ENCODE data around the gene ADAM23. TPM values are rescaled to one million over a fixed set of nuclear protein-coding genes. Genes with fewer than 3 reads are reported as not detected.
"Not testable (repeated sequence)": the region's sequence is repeated elsewhere in the genome, so short reads cannot be mapped to it uniquely, and the experiment has no call there.

Gene ADAM23, protein sequence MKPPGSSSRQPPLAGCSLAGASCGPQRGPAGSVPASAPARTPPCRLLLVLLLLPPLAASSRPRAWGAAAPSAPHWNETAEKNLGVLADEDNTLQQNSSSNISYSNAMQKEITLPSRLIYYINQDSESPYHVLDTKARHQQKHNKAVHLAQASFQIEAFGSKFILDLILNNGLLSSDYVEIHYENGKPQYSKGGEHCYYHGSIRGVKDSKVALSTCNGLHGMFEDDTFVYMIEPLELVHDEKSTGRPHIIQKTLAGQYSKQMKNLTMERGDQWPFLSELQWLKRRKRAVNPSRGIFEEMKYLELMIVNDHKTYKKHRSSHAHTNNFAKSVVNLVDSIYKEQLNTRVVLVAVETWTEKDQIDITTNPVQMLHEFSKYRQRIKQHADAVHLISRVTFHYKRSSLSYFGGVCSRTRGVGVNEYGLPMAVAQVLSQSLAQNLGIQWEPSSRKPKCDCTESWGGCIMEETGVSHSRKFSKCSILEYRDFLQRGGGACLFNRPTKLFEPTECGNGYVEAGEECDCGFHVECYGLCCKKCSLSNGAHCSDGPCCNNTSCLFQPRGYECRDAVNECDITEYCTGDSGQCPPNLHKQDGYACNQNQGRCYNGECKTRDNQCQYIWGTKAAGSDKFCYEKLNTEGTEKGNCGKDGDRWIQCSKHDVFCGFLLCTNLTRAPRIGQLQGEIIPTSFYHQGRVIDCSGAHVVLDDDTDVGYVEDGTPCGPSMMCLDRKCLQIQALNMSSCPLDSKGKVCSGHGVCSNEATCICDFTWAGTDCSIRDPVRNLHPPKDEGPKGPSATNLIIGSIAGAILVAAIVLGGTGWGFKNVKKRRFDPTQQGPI
- total RNA-seq (4.1 TPM), polyA plus RNA-seq (ENCODE audit: insufficient read depth in 1 of 8, insufficient read length in 8 of 8, low replicate concordance in 1 of 8) (10 to 100 TPM in 6 of 8 donors, 1 to 10 TPM in 2; 8.0 to 16.8 (median 11.6) TPM)
- long read RNA-seq, donor 1, full-length matches to known transcripts: 3 of 3 reads
- long read RNA-seq, donor 1, partial matches to known transcripts: 0 of 3 reads
- long read RNA-seq, donor 1, other reads (novel, unspliced or antisense): 0 of 3 reads
- long read RNA-seq, donor 2, full-length matches to known transcripts: 1 of 1 reads
- long read RNA-seq, donor 2, partial matches to known transcripts: 0 of 1 reads
- long read RNA-seq, donor 2, other reads (novel, unspliced or antisense): 0 of 1 reads
- long read RNA-seq, donor 3, partial matches to known transcripts: 0 of 1 reads
- long read RNA-seq, donor 3, other reads (novel, unspliced or antisense): 0 of 1 reads
- long read RNA-seq, donor 4: 0 reads
- long read RNA-seq, donor 5, full-length matches to known transcripts: 2 of 2 reads
- long read RNA-seq, donor 5, partial matches to known transcripts: 0 of 2 reads
- long read RNA-seq, donor 5, other reads (novel, unspliced or antisense): 0 of 2 reads
- long read RNA-seq, donor 6, full-length matches to known transcripts: 2 of 2 reads
- long read RNA-seq, donor 6, partial matches to known transcripts: 0 of 2 reads
- long read RNA-seq, donor 6, other reads (novel, unspliced or antisense): 0 of 2 reads
- long read RNA-seq, donor 7: 0 reads
- long read RNA-seq, donor 8, full-length matches to known transcripts: 1 of 1 reads
- long read RNA-seq, donor 8, partial matches to known transcripts: 0 of 1 reads
- long read RNA-seq, donor 8, other reads (novel, unspliced or antisense): 0 of 1 reads
- long read RNA-seq, donor 9: 0 reads
- long read RNA-seq, donor 10, full-length matches to known transcripts: 1 of 1 reads
- long read RNA-seq, donor 10, partial matches to known transcripts: 0 of 1 reads
- long read RNA-seq, donor 10, other reads (novel, unspliced or antisense): 0 of 1 reads
- long read RNA-seq, donor 11: 0 reads

DNA sequence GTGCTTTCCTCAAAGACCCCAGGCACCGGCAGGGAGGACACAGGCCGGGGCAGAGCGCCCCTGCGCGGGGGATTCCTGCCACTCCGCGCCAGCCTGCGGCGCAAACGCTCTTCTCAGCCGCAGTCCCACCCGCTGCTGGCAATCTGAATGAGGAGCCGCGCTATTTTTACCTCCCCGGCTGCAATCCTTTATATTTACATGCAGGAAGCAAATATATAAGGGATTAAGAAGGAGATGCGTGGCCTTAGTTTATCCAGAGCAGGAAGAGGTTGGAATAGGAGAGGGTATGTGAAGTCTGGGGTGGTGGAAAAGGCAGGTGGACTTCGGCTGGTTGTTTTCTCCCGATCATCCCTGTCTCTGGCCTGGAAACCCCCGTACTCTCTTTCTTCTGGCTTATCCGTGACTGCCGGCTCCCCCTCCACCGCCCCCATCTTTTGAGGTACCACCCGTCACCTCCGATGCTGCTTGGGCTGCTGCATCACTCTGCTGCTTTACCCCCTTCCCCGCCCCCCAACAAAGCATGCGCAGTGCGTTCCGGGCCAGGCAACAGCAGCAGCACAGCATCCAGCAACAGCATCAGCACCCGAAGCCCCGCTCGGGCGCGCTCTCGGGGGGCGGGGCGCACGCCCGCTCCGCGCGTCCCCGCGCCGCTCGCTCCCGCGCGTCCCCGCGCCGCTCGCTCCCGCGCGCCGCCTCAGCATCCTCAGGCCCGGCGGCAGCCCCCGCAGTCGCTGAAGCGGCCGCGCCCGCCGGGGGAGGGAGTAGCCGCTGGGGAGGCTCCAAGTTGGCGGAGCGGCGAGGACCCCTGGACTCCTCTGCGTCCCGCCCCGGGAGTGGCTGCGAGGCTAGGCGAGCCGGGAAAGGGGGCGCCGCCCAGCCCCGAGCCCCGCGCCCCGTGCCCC, at the start of gene ADAM23:
TSS of gene ADAM23 (plus strand) at position 700 of the 902 bp plus-strand sequence. CDS start 335 bp downstream, outside the sequence.
- no peaks in the 10 kb centered on the region for H3K36me3 ChIP-seq (ENCODE audit: control insufficient read depth, insufficient read depth, low read length)
- H3K27me3 ChIP-seq (ENCODE audit: control insufficient read depth, insufficient read depth, low read length): peaks cover 25% of the 10 kb centered on the region
- peaks cover 12% of the 10 kb centered on the region for H3K4me1 ChIP-seq (ENCODE audit: control insufficient read depth, insufficient read depth, low read length)
- peak within 1 kb of the TSS; percentile 52 for H3K4me3 ChIP-seq (ENCODE audit: low read length)
- WGBS (ENCODE audit: insufficient coverage): 0% methylated on average over 67 of the region's 81 CpGs
- DNase-seq: peak; percentile 81
- H3K27ac ChIP-seq (ENCODE audit: low read length): no peak within 1 kb of the TSS
- no peaks in the 10 kb centered on the region for H3K9me3 ChIP-seq (replicated peaks; ENCODE audit: control insufficient read depth, low read depth, low read length)

DNA sequence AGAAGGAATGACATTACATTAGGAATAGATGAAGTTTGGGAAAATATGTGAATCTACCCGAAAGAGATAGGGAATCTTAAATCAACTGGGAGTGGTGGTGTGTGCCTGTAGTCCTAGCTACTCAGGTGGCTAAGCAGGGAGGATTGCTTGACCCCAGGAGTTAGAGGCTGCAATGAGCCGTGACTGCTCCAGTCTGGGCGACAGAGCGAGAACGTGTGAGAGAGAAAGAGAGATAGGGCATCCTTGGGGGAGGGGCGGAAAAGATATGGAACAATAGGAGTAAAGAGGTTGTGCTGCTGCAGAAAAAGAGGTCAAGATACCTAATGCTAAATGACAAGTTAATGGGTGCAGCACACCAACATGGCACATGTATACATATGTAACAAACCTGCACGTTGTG, 47.1 kb upstream of the ADAM23 start:
- Histone ChIP-seq H3K27me3 (ENCODE audit: control insufficient read depth, insufficient read depth, low read length) (no peaks in the 10 kb centered on the region), H3K4me3 (ENCODE audit: low read length) (no peak overlapping the region), H3K4me1 (ENCODE audit: control insufficient read depth, insufficient read depth, low read length) (no peaks in the 10 kb centered on the region), H3K9me3 (replicated peaks; ENCODE audit: control insufficient read depth, low read depth, low read length) (no peaks in the 10 kb centered on the region), H3K36me3 (ENCODE audit: control insufficient read depth, insufficient read depth, low read length) (no peaks in the 10 kb centered on the region), H3K27ac (ENCODE audit: low read length) (no peak overlapping the region)
- DNase-seq: no peak
- WGBS (ENCODE audit: insufficient coverage): 68% methylated on average over 5 of the region's 7 CpGs

DNA sequence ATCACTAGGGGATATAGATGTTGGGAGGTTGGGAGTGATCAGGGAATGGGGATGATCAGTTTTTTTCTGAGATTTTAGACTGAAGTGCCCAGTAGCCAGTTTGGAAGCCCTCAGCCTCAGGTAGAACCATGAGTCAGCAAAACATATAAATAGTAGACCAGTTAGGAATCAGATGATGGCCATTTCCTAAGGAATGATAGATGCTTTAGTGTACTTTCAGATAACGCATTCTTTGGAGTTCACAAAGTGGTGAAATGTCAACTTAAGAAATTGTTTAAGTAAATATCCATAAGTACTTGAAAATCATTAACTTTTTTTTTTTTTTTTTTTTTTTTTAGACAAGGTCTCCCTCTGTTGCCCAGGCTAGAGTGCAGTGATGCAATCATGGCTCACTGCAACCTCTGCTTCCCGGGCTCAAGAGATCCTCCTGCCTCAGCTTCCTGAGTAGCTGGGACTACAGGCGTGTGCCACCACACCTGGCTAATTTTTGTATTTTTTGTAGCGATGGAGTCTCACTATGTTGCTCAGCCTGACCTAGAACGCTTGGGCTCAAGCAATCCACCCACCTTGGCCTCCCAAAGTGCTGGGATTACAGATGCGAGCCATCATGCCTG, 40.3 kb upstream of the ADAM23 start:
- WGBS (ENCODE audit: insufficient coverage): 94% methylated on average over 3 of the region's 6 CpGs
- H3K9me3 ChIP-seq (replicated peaks; ENCODE audit: control insufficient read depth, low read depth, low read length); H3K36me3 ChIP-seq (ENCODE audit: control insufficient read depth, insufficient read depth, low read length); H3K27me3 ChIP-seq (ENCODE audit: control insufficient read depth, insufficient read depth, low read length); DNase-seq; H3K4me3 ChIP-seq (ENCODE audit: low read length); H3K4me1 ChIP-seq (ENCODE audit: control insufficient read depth, insufficient read depth, low read length); H3K27ac ChIP-seq (ENCODE audit: low read length): not testable (repeated sequence)

DNA sequence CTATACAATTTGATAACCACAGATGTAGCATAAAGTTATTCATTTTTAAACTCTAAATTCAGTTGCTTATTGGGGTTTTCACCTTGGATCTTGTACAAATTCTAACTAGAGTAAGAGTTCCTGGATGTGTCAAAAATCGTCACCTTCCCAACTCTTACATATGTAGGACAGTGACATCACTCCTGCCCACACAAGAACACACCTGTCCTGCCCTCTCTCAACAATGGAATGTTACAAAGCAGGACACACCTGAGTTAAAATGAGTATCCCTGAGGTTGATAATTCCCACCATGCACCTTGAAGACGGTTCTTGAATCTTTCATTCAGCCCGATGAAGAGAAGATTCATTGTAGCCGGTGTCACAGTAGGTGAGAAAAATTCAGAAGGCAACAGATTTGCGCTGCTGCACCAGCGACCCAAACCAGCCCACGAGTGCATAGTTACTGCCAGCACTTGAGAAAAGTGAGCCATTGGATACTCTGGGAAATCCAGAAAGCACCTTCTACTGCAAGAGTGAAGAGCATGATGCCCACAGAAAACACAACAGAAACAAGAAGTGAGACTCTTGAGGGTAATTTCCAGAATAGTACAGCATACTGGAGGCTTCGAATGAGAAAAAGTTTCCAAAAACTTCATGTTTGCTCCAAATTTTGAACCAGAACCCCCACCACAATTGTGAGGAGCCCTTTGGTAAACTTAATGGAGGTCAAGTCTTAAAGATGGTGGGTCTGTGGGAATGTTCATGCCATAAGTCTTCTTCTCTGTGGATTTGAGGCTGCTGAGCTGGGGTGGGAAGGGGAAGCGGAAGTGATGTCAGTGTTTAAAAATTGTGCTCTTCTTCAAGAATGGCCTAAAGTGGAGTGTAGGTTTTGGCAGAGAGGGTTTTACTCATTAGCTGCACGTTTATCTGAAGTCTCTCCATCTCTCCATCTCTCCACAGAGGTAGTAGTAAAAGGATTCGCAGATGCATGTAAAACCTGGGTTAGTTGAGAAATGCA, 34.7 kb upstream of the ADAM23 start:
- WGBS (ENCODE audit: insufficient coverage): 78% methylated on average over 4 of the region's 11 CpGs
- Histone ChIP-seq H3K4me3 (ENCODE audit: low read length) (no peak overlapping the region), H3K9me3 (replicated peaks; ENCODE audit: control insufficient read depth, low read depth, low read length) (peaks cover 2% of the 10 kb centered on the region), H3K4me1 (ENCODE audit: control insufficient read depth, insufficient read depth, low read length) (no peaks in the 10 kb centered on the region), H3K36me3 (ENCODE audit: control insufficient read depth, insufficient read depth, low read length) (no peaks in the 10 kb centered on the region), H3K27me3 (ENCODE audit: control insufficient read depth, insufficient read depth, low read length) (no peaks in the 10 kb centered on the region), H3K27ac (ENCODE audit: low read length) (no peak overlapping the region)
- DNase-seq: no peak

DNA sequence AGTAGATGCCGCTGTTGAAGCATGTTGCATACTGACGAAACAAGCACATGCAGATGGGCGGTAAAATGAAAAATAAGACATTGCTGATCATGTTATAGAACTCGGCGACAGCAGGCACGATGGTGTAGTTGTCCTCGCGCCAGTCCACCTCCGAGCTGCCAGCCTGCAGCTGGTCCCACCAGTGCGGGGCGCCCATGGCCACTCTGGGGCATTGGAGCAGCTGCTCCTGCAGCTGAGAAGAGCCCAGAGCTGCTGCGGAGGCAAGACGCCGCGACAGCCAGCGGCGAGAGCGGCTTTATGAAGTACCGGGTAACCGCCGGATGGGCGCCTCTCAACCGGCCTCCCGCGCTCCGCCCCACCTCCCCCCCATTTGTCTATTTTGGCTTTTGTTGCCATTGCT, 32.6 kb upstream of the ADAM23 start:
- Histone ChIP-seq H3K27me3 (ENCODE audit: control insufficient read depth, insufficient read depth, low read length) (no peaks in the 10 kb centered on the region), H3K9me3 (replicated peaks; ENCODE audit: control insufficient read depth, low read depth, low read length) (peaks cover 2% of the 10 kb centered on the region), H3K36me3 (ENCODE audit: control insufficient read depth, insufficient read depth, low read length) (no peaks in the 10 kb centered on the region), H3K27ac (ENCODE audit: low read length) (no peak overlapping the region), H3K4me3 (ENCODE audit: low read length) (no peak overlapping the region), H3K4me1 (ENCODE audit: control insufficient read depth, insufficient read depth, low read length) (no peaks in the 10 kb centered on the region)
- WGBS (ENCODE audit: insufficient coverage): 92% methylated on average over 15 of the region's 26 CpGs
- no peak for DNase-seq

DNA sequence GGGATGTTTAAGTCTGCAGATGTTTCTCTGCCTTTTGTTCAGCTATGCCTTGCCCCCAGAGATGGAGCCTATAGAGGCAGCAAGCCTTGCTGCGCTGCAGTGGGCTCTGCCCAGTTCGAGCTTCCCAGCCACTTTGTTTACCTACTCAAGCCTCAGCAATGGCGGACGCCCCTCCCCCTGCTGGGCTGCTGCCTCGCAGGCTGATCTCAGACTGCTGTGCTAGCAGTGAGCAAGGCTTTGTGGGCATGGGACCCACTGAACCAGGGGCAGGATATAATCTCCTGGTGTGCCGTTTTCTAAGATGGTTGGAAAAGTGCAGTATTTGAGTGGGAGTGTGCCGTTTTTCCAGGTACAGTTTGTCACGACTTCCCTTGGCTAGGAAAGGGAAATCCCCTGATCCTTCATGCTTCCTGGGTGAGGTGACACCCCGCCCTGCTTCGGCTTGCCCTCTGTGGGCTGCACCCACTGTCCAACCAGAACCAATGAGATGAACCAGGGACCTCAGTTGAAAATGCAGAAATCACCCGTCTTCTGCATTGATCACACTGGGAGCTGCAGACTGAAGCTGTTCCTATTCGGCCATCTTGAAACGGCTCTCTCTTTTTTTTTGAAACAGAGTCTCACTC, 27.6 kb upstream of the ADAM23 start:
- H3K9me3 ChIP-seq (replicated peaks; ENCODE audit: control insufficient read depth, low read depth, low read length): peaks cover under 1% of the 10 kb centered on the region
- no peak for DNase-seq
- no peaks in the 10 kb centered on the region for H3K36me3 ChIP-seq (ENCODE audit: control insufficient read depth, insufficient read depth, low read length)
- H3K27me3 ChIP-seq (ENCODE audit: control insufficient read depth, insufficient read depth, low read length): no peaks in the 10 kb centered on the region
- no peaks in the 10 kb centered on the region for H3K4me1 ChIP-seq (ENCODE audit: control insufficient read depth, insufficient read depth, low read length)
- 80% methylated on average over 12 of the region's 13 CpGs for WGBS (ENCODE audit: insufficient coverage)
- no peak overlapping the region for H3K27ac ChIP-seq (ENCODE audit: low read length)
- H3K4me3 ChIP-seq (ENCODE audit: low read length): no peak overlapping the region

DNA sequence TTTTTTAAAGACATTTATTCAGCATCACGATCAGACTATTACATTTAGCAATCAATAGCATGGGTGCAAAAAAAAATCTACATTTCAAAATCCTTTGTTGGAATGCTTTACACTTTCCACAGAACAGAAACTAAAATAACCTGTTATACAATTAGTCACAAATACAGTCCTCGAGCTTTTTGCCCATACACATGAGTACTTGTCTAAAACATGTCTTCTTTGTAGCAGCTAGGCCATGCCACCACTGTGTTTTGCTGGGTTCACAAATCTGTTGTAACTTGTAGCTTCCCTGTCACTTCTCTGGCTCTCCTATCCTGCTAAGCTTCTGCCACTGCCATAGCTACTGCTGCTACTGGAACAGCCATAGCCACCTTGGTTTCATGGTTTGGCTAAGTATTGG, 24.4 kb upstream of the ADAM23 start:
- 89% methylated on average over 2 of the region's 2 CpGs for WGBS (ENCODE audit: insufficient coverage)
- H3K27ac ChIP-seq (ENCODE audit: low read length): no peak overlapping the region
- H3K36me3 ChIP-seq (ENCODE audit: control insufficient read depth, insufficient read depth, low read length): no peaks in the 10 kb centered on the region
- no peaks in the 10 kb centered on the region for H3K9me3 ChIP-seq (replicated peaks; ENCODE audit: control insufficient read depth, low read depth, low read length)
- H3K4me3 ChIP-seq (ENCODE audit: low read length): no peak overlapping the region
- no peaks in the 10 kb centered on the region for H3K27me3 ChIP-seq (ENCODE audit: control insufficient read depth, insufficient read depth, low read length)
- H3K4me1 ChIP-seq (ENCODE audit: control insufficient read depth, insufficient read depth, low read length): no peaks in the 10 kb centered on the region
- DNase-seq: no peak

All from muscle of leg (tissue), 16 donors.